Measurements from ENCODE around the gene RDH13.

- TF ChIP-seq EZH2phosphoT487 (IDR thresholded peaks at IDR 0.05; ENCODE audit: insufficient read depth, low read depth): no peak
- TF ChIP-seq EZH2 (IDR thresholded peaks at IDR 0.05; ENCODE audit: insufficient read depth, poor library complexity, severe bottlenecking): no peak
Observed at GRCh38 chr19:55095260-55096060, 32.5 kb upstream of the RDH13 start.
